Erythroblast (primary cell): ENCODE results near the gene C19orf47.

Experiments
- DNase-seq, 2 experiments: peaks; one replicate each; lab custom pipeline; 2025; lab: John Stamatoyannopoulos, UW
- GATA1 ChIP-seq: IDR thresholded peaks from 2 replicates; pipeline ENCODE4 v1.6.1; 2011; ENCODE audit warnings: low read depth, mild to moderate bottlenecking, control low read depth, low read length, moderate library complexity
- POLR2A ChIP-seq: IDR thresholded peaks from 2 replicates; pipeline ENCODE4 v1.6.1; 2011; ENCODE audit warnings: mild to moderate bottlenecking, low read length

The C19orf47 gene

GRCh38 chr19:40273469-40274360 lies 74.5 kb downstream of the C19orf47 start:
- TF ChIP-seq POLR2A, result no peak
- DNase-seq, result peak in 1 of 2 experiments; percentile 23

GRCh38 chr19:40272261-40272660 lies 75.9 kb downstream of the C19orf47 start:
- TF ChIP-seq GATA1, result no peak
- TF ChIP-seq POLR2A, result no peak
- DNase-seq, result peak in 1 of 2 experiments; percentile 54

GRCh38 chr19:40271706-40272105 lies 76.5 kb downstream of the C19orf47 start:
- TF ChIP-seq GATA1 (no peak), POLR2A (no peak)
- no peak for DNase-seq

GRCh38 chr19:40270362-40271089 lies 77.7 kb downstream of the C19orf47 start:
- DNase-seq, result no peak
- no peak for TF ChIP-seq GATA1
- TF ChIP-seq POLR2A, result no peak
